Skeletal muscle satellite cell (primary cell): ENCODE data around the gene CNBP. TPM values are rescaled to one million over a fixed set of nuclear protein-coding genes. Genes with fewer than 3 reads are reported as not detected.
"Not testable (repeated sequence)": the region's sequence is repeated elsewhere in the genome, so short reads cannot be mapped to it uniquely, and the experiment has no call there.

Experiments
- H3K27me3 ChIP-seq: 2 replicates; pipeline ENCODE4 v1.7.0; 2013; ENCODE audit warnings: low read length; ENCODE audit not compliant: control insufficient read depth, insufficient read depth
- H3K36me3 ChIP-seq: 2 replicates; pipeline ENCODE4 v1.7.0; 2013; ENCODE audit warnings: mild to moderate bottlenecking, control low read depth, low read length; ENCODE audit not compliant: insufficient read depth
- H3K4me1 ChIP-seq: 2 replicates; pipeline ENCODE4 v1.7.0; 2013; ENCODE audit warnings: low read length; ENCODE audit not compliant: control insufficient read depth, insufficient read depth
- H3K4me2 ChIP-seq: 2 replicates; pipeline ENCODE4 v1.7.0; 2013; ENCODE audit warnings: mild to moderate bottlenecking, low read length
- H3K4me3 ChIP-seq: 2 replicates; pipeline ENCODE4 v1.7.0; 2013; ENCODE audit warnings: low read length
- H3K9ac ChIP-seq: 2 replicates; pipeline ENCODE4 v1.7.0; 2013; ENCODE audit warnings: mild to moderate bottlenecking, low read depth, low read length, moderate library complexity
- H3K9me3 ChIP-seq: replicated peaks from 2 replicates; pipeline ENCODE4 v1.7.0; 2013; ENCODE audit warnings: mild to moderate bottlenecking, control low read depth, low read length
- total RNA-seq: library from RNA; depleted of rRNA; stranded (reverse); fragments of >200 nt; gene quantifications from 2 replicates; pipeline ENCODE4 v1.2.3, GENCODE V29; 2012; rRNA removed

CNBP gene
- total RNA-seq = 232 and 240 TPM in 2 replicates

DNA sequence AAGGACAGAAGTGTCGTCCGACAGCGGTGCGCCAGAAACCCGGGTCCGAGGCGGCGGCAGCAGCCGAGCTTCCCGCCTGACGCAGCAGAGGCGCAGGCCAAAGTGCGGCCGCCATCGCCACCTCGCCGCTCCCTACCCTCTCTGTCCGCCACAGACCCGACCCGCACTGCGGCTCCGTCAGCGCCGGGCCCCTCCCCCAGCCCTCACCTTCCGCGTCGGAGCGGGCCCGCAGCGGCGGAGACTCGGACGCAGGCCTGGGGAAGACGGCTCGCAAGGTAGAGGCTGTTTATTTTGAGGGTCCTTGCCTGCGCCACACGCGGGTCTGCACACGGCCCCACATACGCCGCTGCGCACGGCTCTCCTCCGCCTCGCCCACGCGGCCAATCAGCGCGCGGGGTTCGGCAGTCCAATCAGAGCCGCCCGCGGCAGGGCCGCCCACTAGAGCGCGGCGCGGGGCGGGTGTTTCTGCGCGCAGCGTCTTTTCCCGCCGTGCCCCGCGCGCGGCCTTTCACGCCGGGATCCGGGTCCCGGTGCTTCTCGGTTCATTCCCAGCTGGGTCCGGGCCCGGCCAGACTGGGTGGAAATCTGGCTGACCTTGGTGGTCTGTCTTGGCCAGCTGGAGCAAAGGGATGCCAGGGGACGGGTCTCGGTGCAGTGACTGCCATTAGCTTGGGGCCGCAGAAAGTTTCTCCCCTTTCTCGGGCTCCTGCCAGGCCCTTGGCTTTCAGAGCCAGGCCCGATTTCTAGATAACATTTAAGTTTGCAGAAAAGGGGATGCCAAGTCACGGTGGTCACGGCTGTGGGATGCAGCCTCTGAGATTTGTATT is at the start of gene CNBP:
CNBP (minus strand) TSS at position 328 of the 827 bp plus-strand sequence. CDS start 12,139 bp downstream, outside the sequence.
- Histone ChIP-seq H3K4me2 (peak within 1 kb of the TSS; percentile 96), H3K4me3 (peak within 1 kb of the TSS; percentile 100), H3K9me3 (no peaks in the 10 kb centered on the region), H3K27me3 (no peaks in the 10 kb centered on the region), H3K4me1 (peaks cover 28% of the 10 kb centered on the region), H3K9ac (peak within 1 kb of the TSS; percentile 100), H3K36me3 (peaks cover 2% of the 10 kb centered on the region)

GRCh38 chr3:129231331-129232119 is 47.8 kb upstream of the CNBP start:
- H3K4me3 ChIP-seq = no peak overlapping the region
- no peaks in the 10 kb centered on the region for H3K27me3 ChIP-seq
- no peak overlapping the region for H3K9ac ChIP-seq
- H3K36me3 ChIP-seq = no peaks in the 10 kb centered on the region
- H3K4me2 ChIP-seq = no peak overlapping the region
- no peaks in the 10 kb centered on the region for H3K9me3 ChIP-seq
- H3K4me1 ChIP-seq = peaks cover 41% of the 10 kb centered on the region

GRCh38 chr3:129230311-129231019 is 46.8 kb upstream of the CNBP start:
- no peaks in the 10 kb centered on the region for H3K27me3 ChIP-seq
- peaks cover 51% of the 10 kb centered on the region for H3K4me1 ChIP-seq
- no peak overlapping the region for H3K4me2 ChIP-seq
- no peak overlapping the region for H3K9ac ChIP-seq
- H3K4me3 ChIP-seq = no peak overlapping the region
- H3K9me3 ChIP-seq = no peaks in the 10 kb centered on the region
- H3K36me3 ChIP-seq = no peaks in the 10 kb centered on the region

- peak overlapping the region; percentile 41 for H3K9ac ChIP-seq
- peak overlapping the region; percentile 4 for H3K4me3 ChIP-seq
- no peaks in the 10 kb centered on the region for H3K36me3 ChIP-seq
- peaks cover 64% of the 10 kb centered on the region for H3K4me1 ChIP-seq
- no peaks in the 10 kb centered on the region for H3K27me3 ChIP-seq
- peak overlapping the region; percentile 56 for H3K4me2 ChIP-seq
- H3K9me3 ChIP-seq = no peaks in the 10 kb centered on the region
Observed at GRCh38 chr3:129228891-129229585, 45.3 kb upstream of the CNBP start.

DNA sequence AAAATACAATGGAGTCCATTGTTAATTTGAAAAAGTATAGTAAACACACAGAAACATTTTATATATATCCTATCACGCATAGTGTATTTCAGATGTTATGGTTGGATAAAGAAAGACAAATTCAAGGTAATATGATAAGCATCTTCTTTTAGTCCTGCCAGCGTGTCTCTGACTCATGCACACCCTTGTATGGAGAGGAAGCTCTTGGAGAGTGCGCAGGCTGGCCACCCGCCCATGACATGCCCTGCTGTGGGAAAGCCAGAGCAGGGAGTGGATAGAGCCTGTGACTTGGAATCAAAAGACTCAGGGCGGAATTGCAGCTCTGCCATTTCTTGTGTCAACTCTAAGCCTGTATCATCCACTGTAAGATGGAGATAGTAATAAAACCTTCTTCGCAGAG is 42.7 kb upstream of the CNBP start:
- Histone ChIP-seq H3K9ac (peak overlapping the region; percentile 49), H3K4me1 (peaks cover 55% of the 10 kb centered on the region), H3K36me3 (no peaks in the 10 kb centered on the region), H3K4me3 (no peak overlapping the region), H3K27me3 (no peaks in the 10 kb centered on the region), H3K4me2 (peak overlapping the region; percentile 29), H3K9me3 (no peaks in the 10 kb centered on the region)

DNA sequence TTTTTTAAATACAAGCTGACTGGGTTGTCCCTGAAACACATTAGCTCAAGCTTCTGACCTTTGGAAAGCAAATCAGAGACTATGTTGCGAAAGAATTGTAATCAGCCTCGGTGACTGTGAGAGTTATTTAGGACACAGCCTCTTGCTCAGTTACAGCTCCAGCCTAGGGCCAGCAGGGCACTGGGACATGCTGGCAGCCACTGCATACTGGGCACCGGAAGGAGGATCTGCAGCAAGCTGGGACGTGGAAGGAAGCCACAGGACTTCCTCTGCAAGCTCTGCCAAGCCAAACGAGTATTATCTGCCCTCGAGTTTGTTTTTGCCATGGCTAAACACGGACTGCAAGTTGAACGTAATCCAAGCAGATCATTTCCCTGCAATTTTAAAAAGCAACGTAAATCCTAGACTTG is 41.3 kb upstream of the CNBP start:
- Histone ChIP-seq H3K4me1 (peaks cover 44% of the 10 kb centered on the region), H3K4me3 (peak overlapping the region; percentile 13), H3K9me3 (no peaks in the 10 kb centered on the region), H3K9ac (peak overlapping the region; percentile 42), H3K27me3 (no peaks in the 10 kb centered on the region), H3K36me3 (no peaks in the 10 kb centered on the region), H3K4me2 (peak overlapping the region; percentile 67)

GRCh38 chr3:129224387-129224786 is 40.7 kb upstream of the CNBP start:
- Histone ChIP-seq H3K4me2 (peak overlapping the region; percentile 67), H3K4me1 (peaks cover 40% of the 10 kb centered on the region), H3K9ac (peak overlapping the region; percentile 42)
- not testable (repeated sequence) for H3K27me3 ChIP-seq, H3K9me3 ChIP-seq, H3K36me3 ChIP-seq, H3K4me3 ChIP-seq

DNA sequence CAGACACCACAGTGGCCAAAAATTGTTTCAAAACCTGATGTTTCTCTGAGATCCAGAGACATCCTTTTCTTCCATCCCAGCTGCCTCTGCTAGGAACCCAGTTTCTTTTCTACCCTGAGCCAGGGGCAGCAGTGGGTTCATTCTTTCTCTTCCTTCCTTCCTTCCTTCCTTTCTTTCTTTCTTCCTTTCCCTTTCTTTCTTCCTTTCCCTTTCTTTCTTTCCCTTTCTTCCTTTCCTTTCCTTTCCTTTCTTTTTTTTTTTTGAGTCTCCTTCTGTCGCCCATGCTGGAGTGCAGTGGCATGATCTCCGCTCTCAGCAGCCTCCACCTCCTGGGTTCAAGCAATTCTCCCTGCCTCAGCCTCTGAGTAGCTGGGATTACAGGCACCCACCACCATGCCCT is 35.0 kb upstream of the CNBP start:
- Histone ChIP-seq H3K4me1 (no peaks in the 10 kb centered on the region), H3K4me2 (no peak overlapping the region), H3K9me3 (no peaks in the 10 kb centered on the region), H3K27me3 (no peaks in the 10 kb centered on the region), H3K36me3 (no peaks in the 10 kb centered on the region), H3K9ac (no peak overlapping the region), H3K4me3 (no peak overlapping the region)

- no peaks in the 10 kb centered on the region for H3K9me3 ChIP-seq
- H3K4me2 ChIP-seq = no peak overlapping the region
- H3K27me3 ChIP-seq = no peaks in the 10 kb centered on the region
- no peaks in the 10 kb centered on the region for H3K36me3 ChIP-seq
- H3K4me3 ChIP-seq = no peak overlapping the region
- H3K4me1 ChIP-seq = peaks cover 12% of the 10 kb centered on the region
- no peak overlapping the region for H3K9ac ChIP-seq
Observed at GRCh38 chr3:129213238-129213637, 29.5 kb upstream of the CNBP start.

DNA sequence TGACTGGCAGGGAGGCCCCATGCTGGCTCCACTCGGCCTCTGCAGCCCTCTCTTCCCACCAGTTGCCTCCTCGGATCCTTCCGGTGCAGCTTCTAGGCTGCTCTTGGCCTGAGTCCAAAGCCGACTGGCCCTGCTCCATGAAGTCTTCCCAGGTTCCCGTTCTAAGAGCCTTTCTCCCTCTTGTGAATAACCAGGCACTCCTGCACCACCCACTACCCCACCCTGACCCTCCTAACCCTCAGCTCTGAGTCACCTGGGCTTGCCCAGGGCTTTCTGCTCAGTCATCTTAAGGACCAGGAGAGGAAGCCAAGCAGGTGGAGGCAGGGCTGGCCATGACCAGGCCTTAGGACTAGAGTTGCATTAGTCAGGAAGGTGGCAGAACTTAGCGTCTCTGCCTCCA is 28.1 kb upstream of the CNBP start:
- H3K27me3 ChIP-seq = no peaks in the 10 kb centered on the region
- H3K9ac ChIP-seq = no peak overlapping the region
- H3K4me1 ChIP-seq = peaks cover 15% of the 10 kb centered on the region
- no peaks in the 10 kb centered on the region for H3K36me3 ChIP-seq
- no peaks in the 10 kb centered on the region for H3K9me3 ChIP-seq
- H3K4me2 ChIP-seq = peak overlapping the region; percentile 49
- H3K4me3 ChIP-seq = no peak overlapping the region

DNA sequence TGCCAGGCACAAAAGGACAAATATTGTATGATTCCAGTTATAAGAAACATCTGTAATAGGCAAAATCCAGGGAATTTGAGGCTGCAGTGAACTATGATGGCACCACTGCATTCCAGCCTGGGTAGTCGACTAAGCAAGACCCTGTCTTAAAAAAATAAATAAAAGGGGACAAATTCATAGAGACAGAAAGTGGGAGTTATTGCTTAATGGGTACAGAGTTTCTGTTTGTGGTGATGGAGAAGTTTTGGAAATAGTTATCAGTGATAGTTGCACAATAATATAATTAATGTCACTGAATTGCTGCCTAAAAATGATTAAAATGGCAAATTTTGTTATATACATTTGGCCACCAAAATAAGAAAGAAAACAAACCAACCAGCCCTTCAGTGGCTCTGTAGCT is 27.6 kb upstream of the CNBP start:
- H3K9me3 ChIP-seq = no peaks in the 10 kb centered on the region
- peak overlapping the region; percentile 49 for H3K4me2 ChIP-seq
- H3K9ac ChIP-seq = no peak overlapping the region
- no peak overlapping the region for H3K4me3 ChIP-seq
- no peaks in the 10 kb centered on the region for H3K27me3 ChIP-seq
- H3K36me3 ChIP-seq = no peaks in the 10 kb centered on the region
- peaks cover 15% of the 10 kb centered on the region for H3K4me1 ChIP-seq
